A673 (cell line): Measurements from ENCODE around the gene PARD6A.

Experiments used
- CTCF ChIP-seq: fragments of 300-800, 200-600 bp; sonication (generic); conservative IDR thresholded peaks from 2 replicates; pipeline ENCODE4 v1.5.1; 2017; ENCODE audit warnings: low read depth, mild to moderate bottlenecking, antibody characterized with exemption, low read length, moderate library complexity, mixed read lengths
- EZH2 ChIP-seq: fragments of 200-600 bp; sonication (generic); IDR thresholded peaks from 2 replicates; pipeline ENCODE4 v1.6.1; 2017; ENCODE audit warnings: borderline replicate concordance, low read depth, mild to moderate bottlenecking, mixed read lengths, antibody characterized with exemption, low read length; ENCODE audit not compliant: poor library complexity, severe bottlenecking

GRCh38 chr16:67677712-67678111 is 17.0 kb downstream of the PARD6A start:
- TF ChIP-seq CTCF = no peak
- no peak for TF ChIP-seq EZH2
